GM21515 (cell line): ENCODE results near the gene ACAA2.

Experiments
- ATAC-seq: cut with Tn5 transposase; IDR thresholded peaks from one replicate; pipeline ENCODE4 v1.9.1; 2021; ENCODE audit not compliant: unreplicated experiment

The ACAA2 gene

DNA sequence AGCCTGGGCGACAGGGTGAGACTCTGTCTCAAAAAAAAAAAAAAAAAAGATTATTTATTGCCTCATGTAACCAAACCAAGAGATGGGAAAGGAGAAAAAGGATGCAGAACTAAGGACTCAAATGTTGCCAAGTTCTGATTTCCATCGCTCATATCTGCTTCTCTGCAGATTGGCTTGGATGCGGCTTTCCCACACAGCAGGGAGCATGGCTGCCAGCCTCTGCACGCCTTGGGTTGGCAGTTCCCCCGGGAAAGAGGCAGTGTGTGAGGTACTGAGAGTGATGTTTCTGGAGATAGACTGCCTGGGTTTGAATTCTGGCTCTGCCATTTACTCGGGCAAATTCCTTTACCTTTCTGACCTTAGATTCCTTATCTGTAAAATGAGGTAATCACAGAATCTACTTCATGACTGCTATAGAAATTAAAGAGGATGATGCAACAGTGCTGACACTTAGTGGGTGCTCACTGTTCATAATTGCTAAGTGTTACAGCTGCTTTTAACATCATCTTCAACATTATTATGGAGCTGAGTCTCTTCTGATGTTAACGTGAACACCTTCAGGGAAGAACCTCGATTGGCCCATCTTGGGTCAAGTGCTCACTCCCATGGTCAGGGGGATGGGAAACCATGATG lies 68.8 kb downstream of the ACAA2 start:
- no peak for ATAC-seq

DNA sequence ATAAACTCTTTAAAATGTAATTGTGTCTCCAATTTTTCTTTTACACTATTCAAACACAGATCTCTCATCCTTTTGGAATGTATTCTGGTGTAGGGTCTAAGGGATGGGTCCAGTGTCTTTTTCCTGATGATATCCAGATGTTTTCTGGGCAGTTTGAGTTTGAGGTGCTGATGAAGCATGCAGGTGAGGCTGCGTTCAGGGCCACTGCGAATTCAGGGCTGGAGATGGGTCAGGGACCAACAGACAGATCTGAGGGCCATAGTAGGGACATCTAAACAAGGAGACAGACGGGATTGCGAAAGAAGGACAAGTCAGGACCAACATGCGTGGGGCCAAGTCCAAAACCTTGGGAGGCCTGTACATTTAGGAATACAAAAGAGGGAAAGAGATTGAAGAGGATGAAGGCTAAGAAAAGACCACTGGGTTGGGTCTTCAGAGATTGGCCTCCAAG lies 70.2 kb downstream of the ACAA2 start:
- no peak for ATAC-seq

DNA sequence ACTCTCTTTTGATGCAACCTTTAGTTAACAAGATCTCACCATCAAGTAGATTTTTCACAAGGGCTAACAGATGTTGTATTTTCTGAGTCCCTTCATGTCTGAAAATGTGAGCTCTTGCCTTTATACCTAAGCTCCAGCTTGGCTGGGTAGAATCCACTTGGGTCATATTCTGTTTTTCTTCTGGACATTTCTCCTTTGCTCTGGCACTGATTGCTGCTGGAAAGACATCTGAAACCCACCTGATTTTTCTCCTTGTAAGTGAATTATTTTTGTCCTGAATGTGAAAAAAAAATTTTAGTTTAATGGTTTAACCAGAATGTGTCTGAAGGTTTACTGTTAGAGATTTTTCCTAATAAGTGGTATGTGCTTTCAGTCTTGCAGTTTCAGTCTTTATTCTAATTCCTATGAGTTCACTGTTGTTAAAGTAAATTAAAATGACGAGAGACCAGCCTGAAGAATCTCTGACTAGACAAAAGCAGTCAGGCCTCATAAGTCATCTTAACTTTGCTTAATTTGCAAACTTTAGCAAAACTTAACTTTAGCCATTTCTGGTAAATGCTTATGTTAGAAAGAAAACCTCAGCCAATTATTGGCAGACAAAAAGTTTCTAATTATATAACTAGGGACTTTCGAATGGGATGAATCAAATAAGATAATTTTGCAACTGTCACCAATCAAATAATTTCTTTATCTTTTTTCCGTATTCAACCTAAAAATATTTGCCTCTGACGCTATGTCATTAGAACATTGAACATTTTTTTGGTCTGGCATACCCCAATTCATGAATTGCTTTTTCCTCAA lies 70.8 kb downstream of the ACAA2 start:
- ATAC-seq: no peak

DNA sequence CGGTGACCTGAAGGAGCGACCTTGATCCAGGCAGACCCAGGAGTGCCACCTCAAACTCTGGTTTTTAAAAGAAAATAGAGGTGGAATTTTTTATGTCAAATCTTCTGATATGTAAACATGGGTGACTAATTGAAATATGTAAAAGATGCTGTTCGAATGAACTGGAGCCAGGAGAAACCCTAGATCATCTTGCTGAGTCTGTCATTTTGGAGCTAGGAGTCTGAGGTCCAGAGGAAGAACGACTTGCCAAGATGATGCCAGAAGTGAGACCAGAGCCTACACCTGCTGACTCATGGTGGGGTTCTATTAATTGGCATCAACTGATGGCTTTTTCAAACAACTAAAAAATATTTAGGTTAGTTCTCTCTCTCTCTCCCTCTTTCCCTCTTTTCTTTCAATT lies 74.1 kb downstream of the ACAA2 start:
- ATAC-seq: no peak

DNA sequence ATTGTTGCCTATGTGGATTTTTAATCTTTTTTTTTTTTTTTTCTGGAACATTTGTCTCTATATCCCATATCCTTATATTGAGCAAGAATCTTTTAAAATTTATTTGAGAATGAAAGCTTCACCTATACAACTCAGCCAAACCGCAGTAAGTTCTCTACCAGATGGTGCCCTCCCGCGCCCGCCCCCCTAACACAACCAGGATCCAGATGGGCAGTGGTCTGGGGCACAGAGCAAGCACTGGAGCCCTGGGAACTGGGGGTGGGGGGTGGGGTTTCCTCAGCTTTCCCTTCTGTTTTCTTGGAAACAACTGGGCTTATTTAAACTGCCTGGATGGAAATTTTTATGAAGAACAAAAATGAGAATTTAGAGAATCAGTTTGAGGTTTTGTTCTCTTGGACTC lies 74.6 kb downstream of the ACAA2 start:
- no peak for ATAC-seq

DNA sequence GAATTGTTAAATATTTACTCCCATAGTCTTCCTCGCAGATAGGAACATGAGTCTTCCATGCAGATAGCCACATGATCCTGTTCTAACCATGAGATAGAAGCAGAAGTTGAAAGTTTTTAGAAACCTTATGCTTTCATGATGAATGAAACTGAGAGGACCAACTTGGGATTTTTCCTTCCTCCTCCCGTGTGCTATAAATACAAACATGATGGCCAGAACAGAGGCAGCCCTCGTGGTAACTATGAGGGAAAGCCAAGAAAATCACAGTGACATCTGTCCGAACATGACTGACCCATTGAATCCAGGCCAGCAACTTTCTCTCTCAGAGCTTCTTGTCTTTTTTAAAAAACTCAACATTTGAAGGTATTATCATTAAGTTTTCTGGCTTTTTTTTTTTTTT lies 78.5 kb downstream of the ACAA2 start:
- no peak for ATAC-seq

DNA sequence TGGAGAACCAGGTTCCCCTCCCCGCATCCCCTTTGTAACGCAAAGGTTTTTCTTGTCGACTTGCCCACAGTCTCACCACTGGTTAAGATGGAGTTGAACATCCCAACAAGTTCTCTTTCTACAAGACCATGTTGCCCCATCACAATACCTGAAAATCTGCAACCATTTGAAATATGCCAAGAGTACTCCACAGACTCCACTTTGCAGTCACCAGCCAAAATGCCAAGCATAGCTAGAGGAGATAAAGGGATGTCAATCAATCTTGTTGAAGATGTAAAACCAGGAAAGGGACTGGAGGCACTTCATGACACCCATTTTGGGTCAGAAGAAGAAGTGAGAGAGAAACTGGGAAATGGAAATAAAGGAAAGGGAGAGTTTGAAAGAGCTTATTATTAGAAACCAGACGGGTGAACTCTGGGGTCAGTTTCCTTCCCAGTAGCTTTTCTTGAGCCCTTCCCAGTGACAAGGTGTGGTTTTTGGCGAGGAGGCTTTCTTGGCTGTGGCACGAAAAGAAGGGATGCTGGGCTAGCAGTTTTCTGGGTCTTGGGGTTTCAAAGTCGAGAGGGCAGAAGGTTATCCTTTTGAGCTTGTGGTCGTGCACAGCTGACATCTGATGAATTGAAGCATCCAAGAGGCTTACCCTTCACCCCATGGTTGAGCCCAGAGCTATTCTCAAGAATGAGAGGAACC lies 79.3 kb downstream of the ACAA2 start:
- no peak for ATAC-seq

DNA sequence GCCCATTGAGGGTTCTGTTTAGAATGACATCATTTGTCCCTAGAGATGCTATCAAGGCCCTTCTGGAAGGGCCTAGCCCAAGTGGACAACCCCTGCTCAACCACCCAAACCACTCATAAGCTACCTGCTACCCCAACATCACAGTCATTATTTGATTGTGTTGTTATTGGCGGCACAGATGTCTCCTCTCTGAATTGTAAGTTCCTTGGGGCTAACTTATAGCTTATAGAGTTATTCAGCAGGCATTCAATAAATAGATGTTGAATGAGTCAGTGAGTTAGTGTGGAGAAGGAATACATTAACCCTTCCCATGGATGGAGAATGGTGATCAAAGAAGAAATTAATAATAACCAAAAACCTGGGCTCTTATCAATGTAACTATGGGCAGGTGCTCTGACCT lies 80.0 kb downstream of the ACAA2 start:
- ATAC-seq: no peak
